GM18520 (cell line): ENCODE data around the gene WIPF2.

ENCODE experiments used
- ATAC-seq: cut with Tn5 transposase; IDR thresholded peaks from one replicate; pipeline ENCODE4 v1.9.1; 2021; ENCODE audit not compliant: unreplicated experiment

Gene WIPF2

DNA sequence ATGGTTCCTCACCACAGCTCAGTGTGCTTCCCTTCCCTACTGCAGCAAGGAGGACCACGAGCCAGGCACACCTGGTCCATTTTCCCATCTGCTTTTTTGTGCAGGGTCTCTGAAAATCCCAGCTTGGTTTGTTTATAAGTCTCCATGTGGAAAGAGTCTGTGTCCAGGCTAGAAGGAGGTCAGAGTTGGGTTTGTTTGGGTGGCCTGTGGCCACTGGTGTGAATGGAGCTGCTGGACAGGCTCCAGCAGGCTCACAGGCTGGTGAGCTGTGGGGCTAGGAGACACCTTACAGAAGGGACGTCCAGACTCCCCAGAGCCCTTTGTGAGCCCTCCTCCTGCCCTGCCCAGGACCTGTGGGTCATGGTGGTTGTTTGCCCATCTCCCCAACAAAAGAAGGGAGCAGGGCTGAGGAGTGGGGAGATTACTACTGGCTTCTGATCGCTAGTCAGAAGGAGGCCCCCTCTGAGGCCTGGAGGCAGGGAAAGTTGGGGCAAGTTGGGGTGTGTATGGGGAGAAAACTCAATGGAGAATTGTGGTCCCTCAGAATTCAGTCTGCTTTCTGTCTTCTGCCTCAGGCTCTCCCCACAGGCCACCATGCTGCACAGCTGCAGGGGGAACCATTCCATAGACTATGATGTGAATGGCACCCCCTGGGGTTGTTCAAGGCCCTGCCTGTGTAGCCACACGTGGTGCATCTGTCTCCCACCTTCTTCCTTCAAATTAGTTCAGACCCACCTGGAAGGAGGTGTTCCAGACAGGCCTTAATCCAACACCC lies 94.0 kb downstream of the WIPF2 start:
- ATAC-seq = no peak

DNA sequence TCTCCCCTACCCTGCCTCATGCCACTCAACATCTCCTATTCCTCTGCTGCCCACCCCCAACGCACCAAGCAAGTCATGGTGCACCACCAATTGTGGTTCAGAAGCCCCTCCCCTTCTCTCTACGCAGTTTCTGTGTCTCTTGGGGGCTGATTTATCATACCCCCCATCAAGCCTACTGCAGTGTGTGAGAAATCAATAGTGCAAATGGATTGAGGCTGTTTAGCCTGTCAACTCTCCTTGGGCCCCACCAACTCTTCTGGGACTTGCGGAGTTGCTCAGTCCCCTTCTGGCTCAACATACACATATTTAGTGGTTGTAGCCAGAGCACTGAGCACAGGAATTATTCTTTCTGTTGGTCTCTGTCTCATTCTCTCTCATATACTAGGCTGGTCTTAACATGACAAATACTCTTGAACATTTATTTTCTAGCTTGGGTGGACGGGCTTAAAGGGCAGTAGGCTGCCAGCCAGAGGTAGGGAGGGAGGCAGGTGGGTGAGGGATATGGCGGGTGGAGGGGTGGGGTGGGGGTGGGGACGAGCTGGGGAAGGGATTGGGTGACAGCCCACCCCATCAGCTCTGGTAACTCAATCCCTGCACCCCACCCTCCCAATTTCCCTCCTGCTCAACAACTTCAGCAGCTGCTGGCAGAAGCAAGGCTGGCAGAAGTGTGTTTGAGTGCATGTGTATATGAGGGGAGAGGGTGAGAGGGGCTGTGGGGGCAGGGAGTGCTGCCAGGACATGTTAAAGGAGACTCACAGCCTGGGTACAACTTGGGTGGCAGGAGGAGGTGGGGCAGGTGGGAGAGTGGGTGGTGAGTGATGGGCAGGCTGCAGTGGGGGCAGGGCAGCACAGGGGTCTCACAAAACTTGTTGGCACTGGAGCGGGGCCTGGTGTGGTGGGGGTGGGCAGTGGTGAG lies 94.8 kb downstream of the WIPF2 start:
- ATAC-seq = no peak

GRCh38 chr17:40314584-40314956 lies 95.5 kb downstream of the WIPF2 start:
- no peak for ATAC-seq

DNA sequence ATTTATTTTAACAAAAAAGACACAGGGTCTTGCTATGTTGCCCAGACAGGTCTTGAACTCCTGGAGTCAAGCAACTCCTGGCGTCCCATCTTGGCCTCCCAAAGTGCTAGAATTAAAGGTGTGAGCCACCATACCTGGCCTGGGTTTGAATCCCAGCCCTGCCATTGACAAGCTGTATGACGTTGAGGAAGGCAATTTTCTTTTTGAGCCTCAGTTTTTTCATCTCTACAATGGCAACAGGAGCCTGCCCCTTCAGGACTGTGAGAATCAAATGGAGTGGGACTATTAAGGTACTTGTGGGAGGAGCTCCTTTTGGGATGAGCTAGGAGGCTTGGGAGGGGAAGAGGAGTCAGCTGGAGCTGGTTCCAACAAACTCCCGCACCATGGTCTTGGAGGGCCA lies 96.1 kb downstream of the WIPF2 start:
- no peak for ATAC-seq

DNA sequence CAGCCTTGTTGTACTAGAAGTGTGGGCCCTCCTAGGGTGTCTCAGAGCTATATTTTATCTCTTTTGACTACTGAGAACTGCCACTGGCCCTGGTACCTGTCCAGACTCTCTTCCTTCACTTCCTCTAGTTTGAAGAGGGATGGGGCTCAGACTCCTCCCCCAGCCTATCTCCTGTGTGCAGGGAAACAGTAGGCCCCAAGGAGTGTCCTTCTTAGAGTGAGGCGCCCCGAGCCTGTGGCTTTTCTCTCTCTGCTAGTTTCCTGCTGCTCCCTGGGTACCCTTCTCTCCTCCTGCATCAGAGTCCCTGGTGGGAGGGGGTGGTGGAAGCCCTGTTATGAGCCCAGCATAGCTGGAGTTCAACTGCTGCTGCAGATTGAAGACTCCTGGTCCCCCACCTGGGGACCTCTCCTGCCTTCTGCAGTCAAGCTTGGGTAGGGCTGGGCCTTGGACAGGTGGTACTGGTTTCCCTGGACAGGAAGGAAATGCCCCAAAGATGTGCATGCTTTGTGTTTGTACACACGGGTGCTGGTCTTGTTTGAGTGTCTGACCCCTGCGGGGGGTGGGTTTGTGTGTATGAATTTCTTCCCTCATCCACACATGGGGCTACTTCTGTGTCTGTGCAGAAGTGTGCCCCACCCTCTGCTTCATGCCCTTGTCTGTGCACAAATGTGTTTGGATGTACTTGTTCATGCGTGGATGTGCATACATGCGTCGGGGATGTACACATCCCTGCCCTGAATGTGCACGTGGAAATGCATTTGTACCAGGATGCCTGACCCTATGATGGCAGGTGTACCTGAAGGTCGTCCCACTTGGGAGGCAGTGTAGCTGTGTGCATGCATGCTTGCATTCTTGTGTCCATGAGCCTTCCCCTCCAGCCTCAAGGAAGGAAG lies 96.8 kb downstream of the WIPF2 start:
- ATAC-seq = no peak

GRCh38 chr17:40316571-40317344 lies 97.7 kb downstream of the WIPF2 start:
- ATAC-seq = no peak

GRCh38 chr17:40317345-40317873 lies 98.3 kb downstream of the WIPF2 start:
- no peak for ATAC-seq

GRCh38 chr17:40317880-40318829 lies 99.1 kb downstream of the WIPF2 start:
- ATAC-seq = peak; percentile 49

DNA sequence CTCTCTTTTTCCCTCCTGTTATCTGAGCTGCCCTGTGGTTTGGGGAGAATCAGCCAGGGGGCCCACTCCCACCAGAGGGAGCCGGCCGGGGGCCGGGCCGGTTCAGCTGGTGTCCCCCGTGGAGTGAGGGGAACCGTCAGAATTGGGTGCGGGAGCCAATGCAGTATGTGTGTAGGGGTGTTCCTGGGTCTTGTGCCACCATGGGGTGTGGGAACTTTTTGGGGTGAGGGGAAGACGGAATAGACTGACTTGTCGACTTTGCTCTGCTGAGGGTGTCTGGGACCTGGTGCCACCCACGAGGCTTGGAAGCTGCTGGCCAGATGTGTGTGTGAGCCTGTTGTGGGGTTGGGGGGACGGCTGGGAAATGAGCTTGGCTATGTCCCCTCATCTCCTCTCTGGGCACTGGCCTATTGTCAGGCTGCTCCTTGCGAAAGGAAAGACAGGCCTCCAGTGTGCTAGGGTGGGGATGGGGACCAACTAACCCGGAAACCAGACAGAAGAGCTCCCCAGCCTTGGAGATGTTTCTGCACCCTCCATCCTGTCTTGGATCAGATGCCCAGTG lies 99.8 kb downstream of the WIPF2 start:
- no peak for ATAC-seq

- no peak for ATAC-seq
Measured at GRCh38 chr17:40319651-40320540, 100.8 kb downstream of the WIPF2 start.

DNA sequence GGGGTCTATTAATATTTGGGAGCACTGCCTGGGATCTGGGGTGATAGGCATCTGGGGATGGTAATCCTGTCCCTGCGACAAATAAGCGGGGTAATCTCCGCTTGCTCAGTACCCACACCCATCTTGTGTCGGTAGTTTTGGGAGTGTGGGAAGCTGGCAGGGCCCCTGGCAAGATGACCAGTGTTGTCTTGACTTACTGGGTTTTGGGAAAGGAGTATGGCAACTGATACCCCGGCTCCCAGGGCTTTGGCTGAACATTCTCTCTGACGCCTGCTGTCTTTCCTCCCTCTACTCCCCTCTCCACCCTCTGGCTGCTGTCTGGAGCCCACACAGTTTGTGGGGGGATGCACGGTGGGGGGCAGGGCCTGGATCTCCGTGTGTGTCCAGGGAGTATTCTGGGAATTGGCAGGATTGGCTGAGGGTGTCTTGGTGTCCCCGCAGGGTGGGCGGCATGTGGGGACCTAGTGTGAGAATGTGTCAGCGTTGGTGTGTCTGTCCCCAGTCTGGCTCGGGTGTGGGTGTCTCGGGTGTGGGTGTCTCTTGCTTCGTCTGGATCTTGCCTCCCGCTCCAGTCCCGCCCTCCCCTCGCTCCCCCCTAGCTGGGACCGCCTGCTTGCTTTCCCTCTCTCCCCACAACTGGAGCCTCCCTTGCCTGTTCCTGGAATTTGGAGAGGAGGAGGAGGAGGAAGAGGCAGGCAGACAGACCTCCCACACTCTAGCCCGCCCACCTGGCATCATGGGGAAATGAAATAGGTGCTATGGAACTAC lies 101.8 kb downstream of the WIPF2 start:
- ATAC-seq = no peak

DNA sequence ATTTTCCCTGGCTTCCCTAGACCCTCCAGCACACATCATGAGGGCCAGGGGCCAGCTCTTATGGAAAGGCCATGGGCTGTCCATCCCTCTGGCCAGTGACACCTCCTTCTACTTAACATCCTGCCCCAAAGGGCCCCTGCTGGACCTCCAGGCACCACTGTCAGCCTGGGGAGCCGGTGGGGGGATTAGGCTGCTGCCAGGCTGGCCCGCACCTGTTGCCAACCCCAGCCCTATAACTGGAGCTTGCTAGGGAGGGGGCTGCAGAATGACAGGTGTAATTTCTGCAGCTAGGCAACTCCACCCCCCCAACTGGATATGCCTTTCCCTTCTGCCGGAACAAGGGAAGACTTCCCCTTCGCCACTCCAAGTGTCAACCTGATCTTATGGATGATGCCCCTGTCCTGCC lies 102.4 kb downstream of the WIPF2 start:
- no peak for ATAC-seq

DNA sequence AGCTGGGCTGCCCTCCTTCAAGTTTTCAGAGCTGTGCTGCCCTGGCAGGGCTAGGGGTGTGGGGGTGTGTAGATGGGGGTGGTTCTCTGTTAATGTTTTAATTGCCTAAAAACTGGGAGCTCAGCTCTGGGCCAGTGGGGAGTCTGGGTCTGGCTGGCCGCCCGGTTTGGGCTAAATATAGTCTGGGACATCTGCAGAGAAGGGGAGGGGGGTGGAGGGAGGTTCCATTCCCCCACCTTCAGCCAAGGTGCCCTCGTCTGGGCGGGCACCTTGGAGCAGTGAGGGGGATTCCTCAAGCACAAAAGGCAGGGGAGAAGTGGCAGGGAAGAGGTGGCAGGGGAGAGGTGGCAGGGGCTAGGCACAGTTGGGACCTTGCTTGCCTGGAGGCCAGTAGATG lies 102.9 kb downstream of the WIPF2 start:
- no peak for ATAC-seq

- ATAC-seq = no peak
Measured at GRCh38 chr17:40322358-40323315, 103.5 kb downstream of the WIPF2 start.

GRCh38 chr17:40323391-40324381 lies 104.6 kb downstream of the WIPF2 start:
- ATAC-seq = peak; percentile 19
